Stomach (tissue), 9 donors: ENCODE measurements around the gene C2orf76. TPM values are rescaled to one million over a fixed set of nuclear protein-coding genes. Genes with fewer than 3 reads are reported as not detected.

Experiments
- DNase-seq, 2 donors: peaks; one replicate each; pipeline versions ENCODE4 v3.0.0 to v3.0.0-alpha.2; 2013 to 2019
- H3K27ac ChIP-seq, 5 donors: fragments of 200-600 bp in 4 of 5; sonication (generic) in 4 of 5; one replicate each; pipeline ENCODE4 v1.5.1; 2013 to 2019; ENCODE audit warnings: mild to moderate bottlenecking in 1 of 5, moderate library complexity in 1 of 5
- H3K27me3 ChIP-seq, 3 donors: fragments of 200-600 bp; sonication (generic); one replicate each; pipeline ENCODE4 v1.5.1; 2017 to 2019; ENCODE audit warnings: mixed run types in 1 of 3
- H3K36me3 ChIP-seq, 4 donors: fragments of 200-600 bp; sonication (generic); 1 replicate in 3 of 4; 2 replicates in 1 of 4; pipeline ENCODE4 v1.5.1; 2016 to 2019
- H3K4me1 ChIP-seq, 4 donors: fragments of 200-600 bp; sonication (generic); one replicate each; pipeline ENCODE4 v1.5.1; 2016 to 2019
- H3K4me3 ChIP-seq, 4 donors: fragments of 200-600 bp; sonication (generic) in 3 of 4; one replicate each; pipeline ENCODE4 v1.5.1; 2016 to 2019; ENCODE audit warnings: mild to moderate bottlenecking in 1 of 4
- H3K9me3 ChIP-seq, 4 donors: fragments of 200-600 bp; sonication (generic); one replicate each; pipeline ENCODE4 v1.5.1; 2016 to 2019
- CTCF ChIP-seq, 7 experiments: fragments of 450-650 bp in 4 of 7; fragments of 200-600 bp in 3 of 7; sonication (generic) in 3 of 7; IDR thresholded peaks; one replicate each; pipeline ENCODE4 v1.5.1; 2016 to 2019; ENCODE audit warnings: antibody characterized with exemption in 7 of 7, control low read depth in 2 of 7, mild to moderate bottlenecking in 1 of 7
- EP300 ChIP-seq: sonication (generic); formaldehyde crosslinking; IDR thresholded peaks from one replicate; pipeline ENCODE4 v1.6.1; 2017; ENCODE audit warnings: antibody characterized with exemption
- POLR2A ChIP-seq, 4 donors: fragments of 450-650 bp; IDR thresholded peaks; one replicate each; pipeline ENCODE4 v1.6.1; 2016; ENCODE audit warnings: antibody characterized with exemption in 4 of 4, control low read depth in 2 of 4, mild to moderate bottlenecking in 1 of 4, moderate library complexity in 1 of 4
- POLR2AphosphoS5 ChIP-seq, 3 donors: sonication (generic); formaldehyde crosslinking; IDR thresholded peaks; one replicate each; pipeline ENCODE4 v1.6.1; 2016; ENCODE audit warnings: antibody characterized with exemption in 3 of 3
- WGBS, 5 donors: extraction: QIAGEN DNeasy Blood & Tissue Kit in 3 of 5; methylation state at CpG; one replicate each; pipeline versions ENCODE4 v1.1.5 to v1.1.7; 2013 to 2018; 5-methylcytosine and 5-hydroxymethylcytosine counted together
- intact Hi-C: fragments of 100-400 bp; cut with DNase I; formaldehyde crosslinking; loops from one replicate; pipeline ENCODE4 v1.15.1; 2023; ENCODE audit warnings: low total_unique reads
- polyA plus RNA-seq, 3 donors: library from polyadenylated mRNA; stranded (reverse); fragments of 200-250 nt; gene quantifications; one replicate each; pipeline ENCODE4 v1.2.3, GENCODE V29; 2013
- total RNA-seq, 5 donors: library from RNA; depleted of rRNA; stranded (reverse); fragments of >200 nt; gene quantifications; one replicate each; pipeline versions ENCODE4 v1.1.0 to v1.2.3, GENCODE V29; 2014 to 2016
- donor health status: healthy with polysubstance abuse.
- donor health status: Bipolar disorder and iron deficiency.
- donor health status: healthy.

The C2orf76 gene
- total and polyA plus RNA-seq, 8 donors = 6.7 to 30.9 (median 15.2) TPM; not detected in 1

GRCh38 chr2:119319593-119319992 lies 47.0 kb downstream of the C2orf76 start:
- no peak overlapping the region for H3K4me3 ChIP-seq
- H3K9me3 ChIP-seq = no peaks in the 10 kb centered on the region
- TF ChIP-seq POLR2AphosphoS5 (IDR thresholded peaks at IDR 0.05) (no peak), EP300 (no peak), POLR2A (IDR thresholded peaks at IDR 0.05) (no peak), CTCF (IDR thresholded peaks at IDR 0.05) (no peak)
- H3K4me1 ChIP-seq = peaks cover 0 to 10% (median 3%) of the 10 kb centered on the region in 4 donors
- WGBS, 5 donors = 57 to 79% (median 67%) methylated on average over 7 of the region's 7 CpGs
- no peaks in the 10 kb centered on the region for H3K36me3 ChIP-seq
- H3K27me3 ChIP-seq = no peaks in the 10 kb centered on the region
- no peak overlapping the region for H3K27ac ChIP-seq
- intact Hi-C loops = no loop called here
- DNase-seq = no peak

- no peak for DNase-seq
- 93 to 98% (median 97%) methylated on average over 1 of the region's 1 CpG for WGBS, 5 donors
- Histone ChIP-seq H3K36me3 (no peaks in the 10 kb centered on the region), H3K4me3 (no peak overlapping the region), H3K27me3 (no peaks in the 10 kb centered on the region), H3K9me3 (no peaks in the 10 kb centered on the region), H3K4me1 (peaks cover 0 to 2% (median 0%) of the 10 kb centered on the region in 4 donors), H3K27ac (no peak overlapping the region)
- no peak for TF ChIP-seq POLR2AphosphoS5 (IDR thresholded peaks at IDR 0.05)
- no peak for TF ChIP-seq EP300
- no peak for TF ChIP-seq CTCF (IDR thresholded peaks at IDR 0.05)
- TF ChIP-seq POLR2A (IDR thresholded peaks at IDR 0.05) = no peak
- intact Hi-C loops = no loop called here
These were observed 49.1 kb downstream of the C2orf76 start for GRCh38 chr2:119317554-119317953.

GRCh38 chr2:119316066-119316465 lies 50.6 kb downstream of the C2orf76 start:
- whole genome bisulfite sequencing, 5 donors = 69 to 78% (median 77%) methylated on average over 3 of the region's 3 CpGs
- H3K27ac ChIP-seq = peak overlapping the region in 1 of 5 donors; percentile 44

GRCh38 chr2:119315241-119315925 lies 51.3 kb downstream of the C2orf76 start:
- TF ChIP-seq POLR2A (IDR thresholded peaks at IDR 0.05) (no peak), POLR2AphosphoS5 (IDR thresholded peaks at IDR 0.05) (no peak), CTCF (IDR thresholded peaks at IDR 0.05) (no peak), EP300 (no peak)
- Histone ChIP-seq H3K27me3 (no peaks in the 10 kb centered on the region), H3K27ac (peak overlapping the region in 1 of 5 donors; percentile 44), H3K4me3 (no peak overlapping the region), H3K4me1 (peaks cover 0 to 3% (median 0%) of the 10 kb centered on the region in 4 donors), H3K36me3 (peaks cover 0 to 9% (median 2%) of the 10 kb centered on the region in 4 donors), H3K9me3 (no peaks in the 10 kb centered on the region)
- DNase-seq = no peak
- intact Hi-C loops = no loop called here
- WGBS, 5 donors = 47 to 56% (median 50%) methylated on average over 4 of the region's 4 CpGs

More at GRCh38 chr2:119316066-119316465, 50.6 kb downstream of the C2orf76 start:
- Histone ChIP-seq H3K4me1 (peaks cover 0 to 3% (median 0%) of the 10 kb centered on the region in 4 donors), H3K9me3 (no peaks in the 10 kb centered on the region), H3K36me3 (peaks cover 0 to 4% (median 2%) of the 10 kb centered on the region in 4 donors), H3K4me3 (no peak overlapping the region), H3K27me3 (no peaks in the 10 kb centered on the region)
- no peak for DNase-seq
- TF ChIP-seq EP300 (no peak), CTCF (IDR thresholded peaks at IDR 0.05) (no peak), POLR2A (IDR thresholded peaks at IDR 0.05) (no peak), POLR2AphosphoS5 (IDR thresholded peaks at IDR 0.05) (no peak)
- intact Hi-C loops = no loop called here
